GM21737 (cell line): ENCODE measurements around the gene PREX1.
A peak's percentile ranks its signal among the peaks of the same experiment; 100 is the strongest.
"Not testable (repeated sequence)": the region's sequence is repeated elsewhere in the genome, so short reads cannot be mapped to it uniquely, and the experiment has no call there.

ENCODE experiments used
- ATAC-seq: cut with Tn5 transposase; IDR thresholded peaks from one replicate; pipeline ENCODE4 v1.9.1; 2021; ENCODE audit warnings: mild to moderate bottlenecking, moderate library complexity; ENCODE audit not compliant: unreplicated experiment

Gene PREX1

DNA sequence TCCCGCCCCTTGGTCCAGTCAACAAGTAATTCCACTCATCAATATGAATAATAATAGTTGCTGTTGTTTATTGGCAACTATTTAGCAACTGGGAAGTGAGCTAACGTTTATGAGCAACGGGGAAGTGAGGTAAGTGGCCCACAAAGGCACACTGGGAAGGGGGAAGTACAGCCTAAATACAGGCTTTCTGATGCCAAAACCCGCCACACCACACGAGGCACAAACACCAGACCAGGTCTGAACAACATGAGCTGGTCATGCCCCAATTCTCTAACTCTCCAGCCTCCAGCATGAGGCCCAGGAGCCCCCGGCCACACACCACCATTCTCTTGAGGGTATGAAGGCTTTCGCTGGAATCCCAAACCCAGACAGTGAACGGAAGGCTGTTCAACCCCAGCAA lies 50.8 kb downstream of the PREX1 start:
- ATAC-seq = no peak

DNA sequence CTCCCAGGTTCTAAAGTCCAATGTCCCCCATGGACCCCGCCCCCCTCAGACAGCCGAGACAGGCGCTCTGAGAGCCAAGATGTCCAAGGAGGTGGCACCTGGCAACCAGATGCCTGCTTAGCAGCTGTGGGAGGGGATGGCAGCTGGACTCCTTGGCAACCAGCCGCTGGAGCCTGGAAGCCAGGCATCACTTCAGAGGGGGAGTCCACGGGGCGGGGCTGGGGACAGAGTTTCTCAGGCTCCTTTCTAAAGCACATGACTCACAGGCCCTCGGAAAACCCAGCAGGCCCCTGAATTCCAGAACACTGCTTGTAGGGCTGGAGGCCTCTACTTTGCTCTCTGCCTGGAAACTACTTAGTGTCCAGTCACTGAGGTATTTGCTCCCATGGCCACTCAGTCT lies 51.5 kb downstream of the PREX1 start:
- ATAC-seq = no peak

DNA sequence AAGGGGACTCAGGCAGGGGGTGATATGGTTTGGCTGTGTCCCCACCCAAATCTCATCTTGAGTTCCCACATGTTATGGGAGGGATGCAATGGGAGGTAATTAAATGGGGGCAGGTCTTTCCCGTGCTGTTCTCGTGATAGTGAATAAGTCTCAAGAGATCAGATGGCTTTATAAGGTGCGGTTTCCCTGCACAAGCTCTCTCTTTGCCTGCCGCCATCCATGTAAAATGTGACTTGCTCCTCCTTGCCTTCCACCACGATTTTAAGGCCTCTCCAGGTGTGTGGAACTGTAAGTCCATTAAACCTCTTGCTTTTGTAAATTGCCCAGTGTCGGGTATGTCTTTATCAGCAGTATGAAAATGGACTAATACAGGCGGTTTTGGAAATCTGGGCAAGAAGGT lies 52.3 kb downstream of the PREX1 start:
- not testable (repeated sequence) for ATAC-seq

DNA sequence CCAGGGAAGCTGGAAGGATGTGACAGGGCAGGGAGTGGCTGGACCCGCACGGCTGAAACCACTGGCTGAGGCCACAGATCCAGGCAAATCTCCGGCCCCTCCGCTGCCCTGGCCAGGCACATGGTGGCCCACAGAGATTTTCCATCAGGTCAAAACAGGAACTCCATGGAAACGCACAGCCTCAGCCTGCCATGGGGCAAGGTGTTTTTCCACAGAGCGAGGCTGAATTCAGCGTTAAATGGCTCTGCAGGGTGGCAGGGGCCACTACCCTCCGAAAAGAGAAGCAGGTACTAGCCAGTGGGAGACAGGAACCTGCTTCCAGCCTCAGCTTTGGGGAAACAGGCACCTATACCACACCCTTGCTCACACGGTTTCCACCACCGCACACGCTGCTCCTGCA lies 53.1 kb downstream of the PREX1 start:
- ATAC-seq = no peak

DNA sequence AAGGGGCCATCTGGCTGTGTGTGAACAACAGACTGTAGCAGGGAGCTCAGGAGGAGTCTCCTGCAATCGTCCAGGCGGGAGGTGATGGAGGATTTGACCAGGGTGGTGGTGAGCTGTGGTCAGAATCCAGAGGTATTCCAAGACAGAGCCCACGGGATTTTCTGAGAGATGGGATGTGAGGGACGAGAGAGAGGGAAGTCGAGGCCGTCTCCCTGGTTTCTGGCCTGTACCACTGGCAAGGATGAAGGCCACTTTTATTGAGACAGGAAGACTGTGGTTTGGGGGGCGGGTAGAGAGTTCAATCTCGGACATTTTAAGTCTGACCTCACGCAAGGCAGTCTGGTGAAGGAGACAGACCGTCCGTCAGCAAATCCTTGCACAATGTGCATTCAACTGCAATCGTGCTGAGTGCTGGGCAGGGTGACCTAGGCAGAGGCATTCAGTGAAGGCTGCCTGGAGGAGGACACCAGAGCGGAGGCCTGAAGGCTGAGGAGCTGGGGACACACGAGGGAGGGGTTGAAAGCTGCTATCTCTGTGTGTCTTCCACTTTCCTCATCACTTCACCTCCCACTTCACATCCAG lies 53.9 kb downstream of the PREX1 start:
- no peak for ATAC-seq

DNA sequence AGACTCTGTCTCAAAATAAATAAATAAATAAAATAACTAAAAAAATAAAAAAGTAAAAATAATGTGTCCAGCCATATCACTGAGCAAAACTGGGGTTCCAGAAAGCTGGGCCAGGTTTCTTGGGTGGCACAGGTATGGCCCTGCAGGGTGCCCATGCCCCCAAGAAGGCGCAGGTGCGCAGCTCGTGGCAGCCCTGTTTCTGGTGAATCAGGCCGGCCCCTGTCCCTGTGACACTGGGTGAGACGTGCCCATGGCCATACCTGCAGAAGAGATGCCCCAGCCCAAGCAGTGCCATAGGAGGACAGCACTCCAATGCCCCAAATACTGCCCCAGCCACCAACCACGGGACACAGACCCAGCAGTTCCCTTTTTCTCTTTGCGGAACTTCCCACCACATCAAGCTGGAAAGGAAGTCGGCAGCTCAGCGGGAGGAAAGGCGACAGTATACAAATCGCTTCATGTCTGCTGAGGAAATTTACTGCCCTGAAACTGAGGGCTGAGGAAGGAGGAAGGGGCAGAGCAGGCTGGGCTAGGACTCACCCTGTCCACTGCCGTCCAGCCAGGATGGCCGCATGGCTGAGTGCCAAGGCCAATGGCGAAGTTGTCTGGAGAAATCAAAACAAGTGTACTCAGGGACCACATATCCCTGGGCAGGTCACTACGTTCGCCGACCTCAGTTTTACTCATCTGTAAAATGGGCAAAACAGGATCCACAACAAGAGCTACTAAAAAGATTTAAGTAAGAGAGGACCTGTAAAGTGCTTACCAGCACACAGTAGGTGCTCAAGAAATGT lies 55.4 kb downstream of the PREX1 start:
- ATAC-seq = no peak

DNA sequence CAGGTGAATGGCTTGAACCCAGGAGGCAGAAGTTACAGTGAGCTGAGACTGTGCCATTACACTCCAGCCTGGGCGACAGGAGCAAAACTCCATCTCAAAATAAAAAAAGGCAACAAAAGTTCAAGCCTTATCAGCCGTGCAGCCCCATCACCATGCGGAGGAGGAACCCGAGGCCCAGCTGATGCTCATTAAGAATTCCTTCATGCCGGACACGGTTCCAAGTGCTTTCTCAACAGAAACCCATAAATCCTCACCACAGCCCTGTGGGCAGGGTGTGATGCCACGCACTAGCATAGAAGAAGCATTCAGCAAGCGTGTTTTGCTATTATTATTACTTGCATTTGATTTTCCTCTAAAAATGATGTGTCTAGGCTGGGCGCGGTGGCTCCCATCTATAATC lies 56.3 kb downstream of the PREX1 start:
- no peak for ATAC-seq

DNA sequence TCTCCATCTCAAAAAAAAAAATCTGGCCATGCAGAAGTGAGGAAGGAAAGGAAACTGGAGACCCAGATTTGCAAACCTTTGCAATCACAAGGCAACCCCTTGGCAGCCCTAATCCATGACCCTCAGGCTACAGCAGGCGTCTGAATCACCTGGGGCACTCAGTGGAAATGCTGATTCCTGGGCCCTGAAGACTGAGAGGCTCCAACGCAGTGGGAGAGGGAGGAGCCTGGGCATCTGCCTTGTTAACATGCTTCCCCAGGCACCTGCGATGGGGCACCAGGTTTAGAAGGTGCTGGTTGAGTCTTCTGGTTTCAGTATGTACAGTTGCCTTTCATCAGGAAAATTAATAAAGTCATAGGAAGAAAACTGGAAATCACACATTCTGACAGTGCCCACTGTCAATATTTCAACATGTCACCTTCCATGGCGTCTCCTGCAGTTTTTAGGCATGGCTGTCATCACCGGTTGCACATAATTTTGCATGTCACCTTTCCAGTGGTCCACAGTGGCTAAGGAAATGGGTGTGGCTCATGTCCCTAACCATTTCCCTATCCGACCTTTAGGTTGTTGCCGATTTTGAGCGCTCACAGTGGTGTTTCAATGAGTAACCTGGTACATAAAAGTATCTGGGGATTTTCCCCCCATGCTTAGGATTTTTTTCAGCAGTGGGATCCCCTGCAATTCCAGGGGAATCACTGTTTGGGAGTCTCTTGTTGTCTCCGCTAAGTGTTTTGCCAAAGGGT lies 56.9 kb downstream of the PREX1 start:
- ATAC-seq = no peak

DNA sequence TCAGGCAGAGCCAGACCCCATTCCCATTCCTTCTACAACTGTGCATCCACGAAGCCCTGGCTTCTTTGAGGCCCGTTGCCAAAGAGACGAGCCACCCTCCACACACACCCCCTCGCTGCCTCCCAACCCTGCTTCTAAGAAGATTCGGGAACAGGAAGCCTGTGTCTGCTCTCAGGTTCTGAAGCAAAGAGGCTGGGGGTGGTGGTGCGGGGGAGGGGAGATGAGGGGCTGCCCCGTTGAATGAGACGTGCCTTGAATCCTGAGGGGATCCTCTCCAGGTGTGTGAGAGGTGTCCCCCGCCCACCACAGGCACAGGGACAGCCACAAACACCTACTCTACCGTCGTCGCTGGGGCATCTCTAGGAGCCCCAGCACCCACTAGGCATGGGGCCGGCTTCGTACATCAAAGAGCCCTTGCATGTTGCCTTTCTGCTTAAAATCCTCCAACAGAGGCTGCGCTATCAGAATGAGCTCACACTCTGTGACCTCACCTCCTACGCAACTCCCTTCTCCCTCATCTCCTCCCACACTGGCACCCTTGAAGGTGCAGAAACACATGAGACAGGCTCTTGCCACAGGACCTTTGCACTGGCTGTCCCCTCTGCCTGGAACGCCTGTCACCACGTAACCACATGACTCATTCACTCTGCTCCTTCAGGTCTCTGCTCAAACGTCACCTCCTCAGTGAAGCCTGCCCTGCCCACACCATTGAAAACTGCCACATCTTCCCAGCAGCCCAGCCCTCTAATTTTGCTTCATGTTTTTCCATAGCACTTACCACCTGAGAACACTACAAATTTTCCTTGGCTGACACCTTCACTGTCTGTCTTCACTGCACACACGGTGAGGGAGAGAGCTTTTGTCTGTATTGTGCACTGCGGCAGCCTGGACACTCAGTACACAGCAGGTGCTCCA lies 58.5 kb downstream of the PREX1 start:
- ATAC-seq = no peak

DNA sequence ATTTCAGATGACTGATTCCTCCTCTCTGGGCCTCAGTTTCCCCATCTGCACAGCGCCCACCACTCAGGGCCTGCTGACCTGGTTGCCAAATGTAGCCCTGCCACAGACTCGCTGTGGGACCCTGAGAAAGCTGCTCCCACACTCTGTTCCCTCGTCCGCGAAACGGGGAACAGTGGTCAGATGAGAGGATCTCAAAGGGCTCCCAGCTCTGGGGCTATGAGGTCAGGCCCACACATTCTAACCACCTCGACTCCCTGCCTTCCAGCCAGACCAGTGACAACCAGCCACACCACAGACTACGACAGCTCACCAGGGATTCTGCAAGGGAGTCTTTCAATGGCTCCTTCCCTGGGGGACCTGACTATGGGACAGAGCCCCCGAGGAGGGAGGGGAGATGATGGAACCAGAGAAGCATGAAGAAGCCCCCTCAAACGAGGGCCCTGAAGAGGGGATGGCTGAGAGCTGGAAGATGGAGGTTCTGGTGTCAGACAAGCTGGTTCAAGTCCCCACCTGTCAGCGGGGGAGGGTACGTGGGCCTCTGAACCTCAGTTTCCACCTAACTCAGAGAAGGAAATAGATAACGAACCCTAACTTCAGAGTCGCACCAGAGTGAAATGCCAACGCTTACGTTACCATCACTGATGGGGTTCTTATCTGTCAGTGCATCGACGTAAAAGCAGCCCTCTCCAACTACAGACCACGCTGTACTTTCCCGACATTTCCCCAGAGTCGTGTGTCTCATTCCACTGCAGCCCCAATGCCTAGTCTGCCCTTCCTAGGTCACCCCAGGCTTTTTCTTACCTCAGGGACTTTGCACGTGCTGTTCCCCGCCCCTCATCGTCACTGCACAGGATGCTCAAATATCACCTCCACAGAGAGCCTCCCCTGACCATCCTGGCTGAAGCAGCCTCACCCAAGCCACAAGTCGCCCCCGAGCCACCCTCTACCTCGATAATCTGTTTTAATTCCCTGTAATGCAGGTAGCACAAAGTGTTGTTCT lies 60.5 kb downstream of the PREX1 start:
- no peak for ATAC-seq

DNA sequence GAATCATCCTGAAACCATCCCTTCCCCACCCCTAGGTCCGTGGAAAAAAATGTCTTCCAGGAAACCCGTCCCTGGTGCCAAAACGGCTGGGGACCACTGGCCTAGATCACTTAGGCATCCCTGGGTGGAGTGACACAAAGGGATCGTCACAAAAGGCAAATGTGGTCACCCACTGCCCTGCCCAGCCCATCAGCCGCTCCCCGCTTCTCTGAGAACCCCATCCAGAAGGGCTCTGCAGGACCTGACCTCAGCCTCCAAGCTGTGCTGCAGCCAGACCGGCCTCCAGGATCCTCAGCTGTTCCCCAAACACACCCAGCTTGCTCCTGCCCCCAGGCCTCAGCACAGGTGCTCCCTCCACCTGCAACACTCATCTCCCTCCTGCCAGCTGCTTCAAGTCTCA lies 61.6 kb downstream of the PREX1 start:
- no peak for ATAC-seq

DNA sequence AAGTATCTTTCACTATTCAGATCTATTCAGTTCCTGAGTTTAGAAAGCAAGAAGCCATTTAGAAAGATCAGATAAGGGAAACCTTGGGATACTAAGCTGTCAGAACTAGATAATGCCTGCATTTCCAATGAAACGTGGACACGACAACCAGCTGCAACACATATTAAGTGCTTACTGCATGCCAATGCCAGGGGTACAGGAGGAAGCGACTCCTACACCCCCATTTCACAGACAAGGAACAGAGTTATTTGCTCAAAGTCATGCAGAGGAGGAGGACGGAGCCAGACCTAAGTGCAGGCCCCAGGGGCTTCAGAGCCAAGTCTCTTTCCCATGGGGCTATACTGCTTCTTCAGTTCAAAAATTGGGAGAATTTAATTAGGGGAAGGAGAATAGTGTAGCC lies 62.4 kb downstream of the PREX1 start:
- ATAC-seq = no peak

DNA sequence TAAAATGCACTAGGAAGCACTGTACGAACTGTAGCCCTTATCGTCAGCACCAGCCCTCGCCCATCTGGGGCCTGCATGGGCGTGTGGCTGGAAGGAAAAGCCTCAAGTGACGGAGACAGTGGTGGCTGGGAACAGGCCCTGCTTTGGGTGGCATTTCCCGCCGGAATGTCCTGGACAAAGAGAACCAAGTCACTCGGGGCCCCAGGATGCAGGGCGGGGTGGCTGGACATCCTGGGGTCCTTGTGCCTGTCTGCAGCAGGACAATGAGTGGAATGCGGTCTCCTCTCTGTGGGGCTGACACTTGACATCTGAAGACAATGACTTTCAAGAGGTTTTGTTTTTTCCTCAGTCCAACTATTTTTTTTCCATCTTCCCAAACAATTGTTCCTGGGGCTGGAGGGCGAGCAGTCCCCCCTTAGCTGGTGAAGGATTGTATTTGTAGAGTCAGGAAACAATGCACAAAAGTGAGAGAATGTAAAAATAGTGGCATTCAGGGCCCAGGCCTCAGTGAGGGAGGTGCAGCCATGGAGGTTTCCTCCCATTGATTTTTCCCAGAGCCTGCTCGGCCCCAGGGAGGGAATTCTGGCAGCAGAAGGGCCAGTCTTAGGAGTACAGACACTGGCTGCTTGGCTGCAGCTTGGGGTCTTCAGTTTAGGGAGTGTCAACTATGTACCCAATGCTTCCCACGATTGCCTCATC lies 64.4 kb downstream of the PREX1 start:
- ATAC-seq = no peak

DNA sequence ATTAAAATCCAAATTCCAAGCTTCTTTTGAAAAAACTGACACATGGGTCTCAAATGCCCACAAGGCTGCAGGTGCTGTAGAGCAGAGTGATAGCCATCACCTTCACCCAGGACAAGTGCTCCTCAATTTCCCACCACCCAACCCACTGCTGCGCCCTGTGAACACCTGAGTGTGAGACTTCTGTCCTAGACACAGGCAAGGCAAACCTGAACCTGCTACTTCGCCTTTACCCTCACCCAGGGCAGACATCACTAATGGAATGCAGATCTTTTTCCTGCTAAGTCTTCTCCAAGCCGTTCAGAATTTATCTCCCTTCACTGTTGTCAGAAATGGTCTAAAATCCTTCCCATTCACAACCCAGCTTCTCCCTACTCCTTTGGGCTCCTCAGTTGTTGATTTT lies 65.9 kb downstream of the PREX1 start:
- no peak for ATAC-seq

DNA sequence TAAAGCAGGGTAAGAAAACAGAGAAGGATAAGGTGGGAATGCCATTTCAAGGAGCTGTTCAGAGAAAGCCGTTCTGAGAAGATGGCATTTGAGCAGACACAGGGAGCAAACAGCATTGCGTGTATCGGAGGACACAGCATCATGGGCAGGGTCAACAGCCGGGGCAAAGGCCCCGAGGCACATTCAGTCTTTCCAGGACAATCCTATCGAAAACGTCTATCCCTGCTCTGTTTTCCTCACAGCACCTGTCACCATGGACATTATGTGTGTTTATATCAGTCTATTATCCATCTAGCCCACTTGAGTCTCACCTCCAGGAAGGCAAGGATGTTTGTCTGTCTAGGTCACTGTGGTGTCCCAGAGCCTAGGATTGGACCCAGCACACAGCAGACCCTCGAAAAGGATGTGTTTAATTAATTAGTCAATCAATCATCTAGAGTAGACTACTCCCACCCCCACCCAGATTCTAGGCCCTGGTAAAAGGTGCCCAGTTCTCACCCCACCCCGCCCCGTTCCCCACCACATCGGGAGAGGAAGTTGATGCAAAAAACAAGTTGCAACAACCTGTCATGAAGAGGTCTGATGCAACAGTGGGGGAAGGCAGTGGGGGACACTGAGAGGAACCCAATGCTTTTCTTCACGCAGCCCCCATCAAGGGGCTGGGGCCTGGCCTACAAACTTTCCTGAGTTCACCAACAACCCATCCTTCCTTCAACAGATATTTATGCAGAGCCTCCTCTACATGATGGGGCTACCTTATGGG lies 66.6 kb downstream of the PREX1 start:
- ATAC-seq = no peak

DNA sequence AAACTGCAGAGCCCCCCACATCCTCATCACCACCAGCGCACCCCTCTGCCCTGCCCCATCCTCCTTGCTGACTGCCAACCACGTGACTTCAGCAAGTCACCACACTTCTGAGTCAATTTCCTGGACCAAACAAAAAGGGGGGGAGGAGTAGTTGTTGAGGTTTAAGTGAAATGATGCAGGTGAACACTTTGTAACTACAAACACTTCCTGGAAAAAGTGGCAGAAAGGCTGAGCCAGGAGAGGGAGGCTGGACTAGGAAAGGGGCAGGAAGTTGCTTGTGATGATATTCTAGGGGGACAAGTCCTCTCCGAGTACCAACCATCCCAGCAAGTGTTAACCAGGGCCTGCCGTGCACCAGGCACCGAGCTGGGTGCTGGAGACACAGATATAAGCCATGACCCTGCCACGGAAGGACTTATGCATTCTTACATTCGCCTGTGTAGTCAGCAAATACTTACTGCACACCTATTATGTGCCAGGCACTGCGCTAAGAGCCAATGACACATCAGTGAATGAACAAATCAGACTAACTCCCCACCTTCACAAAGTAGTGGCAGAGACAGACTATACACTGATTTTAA lies 67.3 kb downstream of the PREX1 start:
- peak; percentile 59 for ATAC-seq

DNA sequence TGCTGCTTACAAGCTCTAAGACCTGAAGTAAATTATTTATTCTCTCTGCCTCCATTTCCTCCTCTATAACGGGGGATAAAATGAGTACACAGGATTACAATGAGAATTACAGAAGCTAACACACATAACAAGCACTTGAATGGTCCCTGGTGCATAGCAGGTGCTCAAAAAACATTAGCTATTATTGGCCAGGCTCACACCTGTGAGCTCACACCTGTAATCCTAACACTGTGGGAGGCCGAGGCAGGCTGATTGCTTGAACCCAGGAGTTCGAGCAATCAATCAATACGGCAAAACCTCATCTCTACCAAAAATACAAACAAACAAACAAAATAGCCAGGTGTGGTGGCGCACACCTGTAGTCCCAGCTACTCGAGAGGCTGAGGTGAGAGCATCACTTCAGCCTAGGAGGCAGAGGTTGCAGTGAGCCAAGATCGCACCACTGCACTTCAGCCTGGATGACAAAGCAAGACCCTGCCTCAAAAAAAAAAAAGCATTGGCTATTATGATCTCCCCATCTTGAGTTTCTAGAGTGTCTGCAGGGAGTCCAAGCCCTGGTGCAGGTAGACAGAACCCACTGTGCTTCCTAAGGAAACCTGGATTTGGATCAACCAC lies 68.1 kb downstream of the PREX1 start:
- no peak for ATAC-seq
